ENCODE results near the gene WWOX.

DNA sequence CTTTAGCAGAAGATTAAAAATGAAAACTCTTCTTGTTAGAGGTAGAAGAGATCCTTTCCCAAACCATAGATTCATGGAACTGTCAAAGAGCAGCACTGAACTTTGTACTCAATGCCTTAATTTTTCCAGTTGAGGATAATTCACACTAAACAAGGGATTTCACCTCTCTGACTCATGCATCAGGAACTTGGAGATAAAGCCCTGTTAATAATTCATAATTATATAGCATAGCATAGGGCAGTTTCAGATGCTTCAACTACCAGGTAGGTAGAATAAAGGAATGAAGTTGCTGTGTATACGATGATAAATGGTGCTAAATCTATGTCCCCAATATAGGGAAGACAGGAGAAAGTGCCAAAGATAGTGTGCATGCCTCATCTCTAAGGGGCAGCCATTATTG, 1050.7 kb downstream of the WWOX start:
- TF ChIP-seq, protein P1, sequence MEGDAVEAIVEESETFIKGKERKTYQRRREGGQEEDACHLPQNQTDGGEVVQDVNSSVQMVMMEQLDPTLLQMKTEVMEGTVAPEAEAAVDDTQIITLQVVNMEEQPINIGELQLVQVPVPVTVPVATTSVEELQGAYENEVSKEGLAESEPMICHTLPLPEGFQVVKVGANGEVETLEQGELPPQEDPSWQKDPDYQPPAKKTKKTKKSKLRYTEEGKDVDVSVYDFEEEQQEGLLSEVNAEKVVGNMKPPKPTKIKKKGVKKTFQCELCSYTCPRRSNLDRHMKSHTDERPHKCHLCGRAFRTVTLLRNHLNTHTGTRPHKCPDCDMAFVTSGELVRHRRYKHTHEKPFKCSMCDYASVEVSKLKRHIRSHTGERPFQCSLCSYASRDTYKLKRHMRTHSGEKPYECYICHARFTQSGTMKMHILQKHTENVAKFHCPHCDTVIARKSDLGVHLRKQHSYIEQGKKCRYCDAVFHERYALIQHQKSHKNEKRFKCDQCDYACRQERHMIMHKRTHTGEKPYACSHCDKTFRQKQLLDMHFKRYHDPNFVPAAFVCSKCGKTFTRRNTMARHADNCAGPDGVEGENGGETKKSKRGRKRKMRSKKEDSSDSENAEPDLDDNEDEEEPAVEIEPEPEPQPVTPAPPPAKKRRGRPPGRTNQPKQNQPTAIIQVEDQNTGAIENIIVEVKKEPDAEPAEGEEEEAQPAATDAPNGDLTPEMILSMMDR (conservative IDR thresholded peaks at IDR 0.05; ENCODE audit: low read depth, low read length) = no peak
- TF ChIP-seq EZH2 (IDR thresholded peaks at IDR 0.05; ENCODE audit: borderline replicate concordance, low read depth, low read length, poor library complexity, severe bottlenecking) = no peak

All from A673 (cell line).